ENCODE measurements around the gene LACC1.

The LACC1 gene

GRCh38 chr13:43884222-43884621, 4.5 kb downstream of the LACC1 start:
- no peak for DNase-seq

GRCh38 chr13:43894438-43894837, 14.7 kb downstream of the LACC1 start:
- peak in 1 of 2 donors; percentile 1 for DNase-seq

GRCh38 chr13:43895940-43896339, 16.2 kb downstream of the LACC1 start:
- DNase-seq = no peak

GRCh38 chr13:43905435-43906031, 25.8 kb downstream of the LACC1 start:
- peak in 1 of 2 donors; percentile 49 for DNase-seq

GRCh38 chr13:43908156-43909126, 28.7 kb downstream of the LACC1 start:
- peak in 1 of 2 donors; percentile 58 for DNase-seq

- no peak for DNase-seq
These were observed 31.2 kb downstream of the LACC1 start for GRCh38 chr13:43910856-43911255.

- DNase-seq = peak in 1 of 2 donors; percentile 7
These were observed 31.6 kb downstream of the LACC1 start for GRCh38 chr13:43911278-43911677.

GRCh38 chr13:43911871-43912270, 32.2 kb downstream of the LACC1 start:
- DNase-seq = no peak

- DNase-seq = no peak
These were observed 35.7 kb downstream of the LACC1 start for GRCh38 chr13:43915451-43915850.

GRCh38 chr13:43916828-43917227, 37.1 kb downstream of the LACC1 start:
- no peak for DNase-seq

GRCh38 chr13:43918636-43919035, 38.9 kb downstream of the LACC1 start:
- no peak for DNase-seq

GRCh38 chr13:43920965-43921674, 41.4 kb downstream of the LACC1 start:
- DNase-seq = no peak

GRCh38 chr13:43924549-43925245, 45.0 kb downstream of the LACC1 start:
- no peak for DNase-seq

GRCh38 chr13:43929947-43930346, 50.2 kb downstream of the LACC1 start:
- DNase-seq = no peak

GRCh38 chr13:43933378-43933777, 53.7 kb downstream of the LACC1 start:
- DNase-seq = no peak

GRCh38 chr13:43934273-43934672, 54.6 kb downstream of the LACC1 start:
- DNase-seq = no peak

GRCh38 chr13:43935878-43936277, 56.2 kb downstream of the LACC1 start:
- no peak for DNase-seq

GRCh38 chr13:43936647-43937046, 56.9 kb downstream of the LACC1 start:
- no peak for DNase-seq

- no peak for DNase-seq
These were observed 58.1 kb downstream of the LACC1 start for GRCh38 chr13:43937839-43938238.

GRCh38 chr13:43938449-43938848, 58.7 kb downstream of the LACC1 start:
- no peak for DNase-seq

- no peak for DNase-seq
These were observed 59.4 kb downstream of the LACC1 start for GRCh38 chr13:43939086-43939485.

GRCh38 chr13:43942286-43942685, 62.6 kb downstream of the LACC1 start:
- no peak for DNase-seq

All from bone marrow (tissue), 2 donors.